ENCODE results near the gene TSPAN11.
"Not testable (repeated sequence)": the region's sequence is repeated elsewhere in the genome, so short reads cannot be mapped to it uniquely, and the experiment has no call there.

TSPAN11 gene

GRCh38 chr12:31002999-31003398 is 76.5 kb downstream of the TSPAN11 start:
- no peak for DNase-seq (ENCODE audit: low read depth)

DNA sequence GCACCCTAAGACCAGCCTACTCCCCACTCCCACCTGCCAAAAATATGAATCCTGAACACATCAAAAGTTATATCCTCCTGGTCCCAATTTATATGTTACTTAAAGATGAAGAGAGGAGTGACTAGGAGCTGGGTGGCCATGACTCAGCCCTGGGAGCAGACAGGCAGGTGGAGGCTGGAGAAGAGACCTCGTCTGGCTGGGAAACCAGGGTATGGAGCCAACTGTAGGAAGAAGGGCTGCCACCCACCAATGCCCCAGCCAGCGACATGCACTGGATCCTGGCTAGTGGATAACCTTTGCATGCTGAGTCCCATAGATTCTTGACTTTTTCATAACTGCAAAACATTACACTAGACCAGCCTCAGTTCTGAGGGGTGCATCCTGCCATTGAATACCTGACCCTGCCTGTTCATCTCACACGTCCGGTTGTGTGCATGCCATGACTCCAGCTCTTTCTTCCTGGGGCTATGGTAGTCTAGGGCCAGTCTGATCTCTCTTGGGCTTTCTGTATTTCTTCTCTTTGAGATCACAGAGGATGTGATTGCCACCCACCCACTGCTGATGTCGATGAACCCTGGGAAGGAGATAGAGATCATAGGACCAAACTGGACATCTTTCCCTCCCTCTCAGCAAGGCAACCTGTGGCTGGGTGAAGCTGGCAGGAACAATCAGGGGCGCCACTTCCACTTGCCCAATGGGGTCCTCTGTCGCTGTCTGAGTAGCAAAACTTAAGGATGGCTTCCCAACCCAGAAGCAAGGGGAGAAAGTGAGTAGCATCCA is 77.5 kb downstream of the TSPAN11 start:
- no peak for DNase-seq (ENCODE audit: low read depth)

GRCh38 chr12:31004666-31005065 is 78.1 kb downstream of the TSPAN11 start:
- no peak for DNase-seq (ENCODE audit: low read depth)

DNA sequence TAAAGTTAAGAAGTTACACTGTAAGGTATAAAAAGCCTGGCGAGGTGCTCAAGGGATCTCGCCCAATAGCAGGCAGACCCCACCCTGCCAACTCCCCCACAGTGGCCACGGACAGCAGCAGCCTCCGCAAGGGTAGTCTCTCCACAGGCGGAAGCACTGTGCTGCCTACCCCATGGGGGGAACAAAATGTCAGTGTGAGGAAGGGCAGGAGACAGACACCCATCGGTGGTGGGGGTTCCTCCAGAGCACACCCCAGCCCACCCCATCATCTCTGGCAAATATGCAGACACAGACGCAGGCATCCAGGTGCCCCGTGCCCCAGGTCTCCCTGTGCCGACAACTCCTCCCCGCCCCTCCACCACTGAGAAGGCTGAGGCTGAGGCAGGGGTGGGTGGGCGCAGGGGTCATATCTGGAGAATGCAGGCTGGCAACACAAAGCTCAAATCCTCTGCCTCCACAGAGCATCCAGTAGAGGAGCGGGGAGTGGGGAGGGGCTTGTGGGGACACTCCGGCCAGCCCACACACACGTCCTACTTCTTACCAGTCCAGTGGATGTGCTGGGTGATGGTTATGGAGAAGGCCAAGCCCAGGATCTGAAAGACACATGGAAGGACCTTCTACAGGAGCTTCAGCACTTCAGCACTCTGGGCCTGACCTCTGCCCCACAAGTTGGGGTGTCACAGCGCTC is 78.9 kb downstream of the TSPAN11 start:
- no peak for DNase-seq (ENCODE audit: low read depth)

DNA sequence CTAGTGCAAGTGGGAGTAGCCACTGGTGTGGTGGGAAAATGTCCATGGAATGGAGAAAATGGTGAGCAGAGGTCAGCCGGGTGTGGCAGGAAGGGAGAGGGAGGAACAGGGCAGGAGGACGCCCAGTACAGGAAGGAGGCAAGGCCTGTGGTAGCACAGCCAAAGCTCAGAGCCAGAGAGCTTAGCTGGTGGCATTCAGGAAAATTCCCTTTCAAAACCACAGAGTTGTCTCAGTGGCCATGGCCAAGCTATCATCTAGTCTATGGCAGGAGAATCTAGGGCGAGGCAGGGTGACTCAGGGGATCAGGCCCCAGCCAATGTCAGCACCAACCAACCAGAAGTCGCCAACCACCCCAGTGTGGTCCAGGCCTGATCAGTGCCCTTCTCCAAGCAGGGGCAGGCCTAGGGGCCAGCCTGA is 79.4 kb downstream of the TSPAN11 start:
- DNase-seq (ENCODE audit: low read depth): peak; percentile 100

GRCh38 chr12:31006416-31007152 is 80.0 kb downstream of the TSPAN11 start:
- DNase-seq (ENCODE audit: low read depth): no peak

DNA sequence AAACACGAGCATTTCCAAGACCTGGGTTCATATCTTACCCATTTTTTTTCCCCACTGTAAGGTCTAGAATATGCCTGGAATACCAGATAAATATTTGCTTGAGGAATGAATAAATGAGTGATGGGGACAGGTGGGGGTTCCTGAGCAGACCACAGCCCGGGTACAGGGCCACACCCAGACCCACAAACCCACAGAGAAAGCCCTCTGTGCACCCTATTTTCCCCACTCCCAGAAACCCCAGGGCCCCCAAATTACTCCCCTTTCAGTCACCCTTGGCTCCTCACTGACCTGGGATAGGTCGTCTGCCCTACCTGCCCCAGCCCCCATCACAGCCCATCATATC is 80.6 kb downstream of the TSPAN11 start:
- no peak for DNase-seq (ENCODE audit: low read depth)

GRCh38 chr12:31007636-31008175 is 81.2 kb downstream of the TSPAN11 start:
- no peak for DNase-seq (ENCODE audit: low read depth)

- DNase-seq (ENCODE audit: low read depth): no peak
These were observed 81.8 kb downstream of the TSPAN11 start for GRCh38 chr12:31008241-31008761.

GRCh38 chr12:31008961-31009840 is 82.7 kb downstream of the TSPAN11 start:
- no peak for DNase-seq (ENCODE audit: low read depth)

- no peak for DNase-seq (ENCODE audit: low read depth)
These were observed 83.4 kb downstream of the TSPAN11 start for GRCh38 chr12:31009976-31010375.

GRCh38 chr12:31011336-31011735 is 84.8 kb downstream of the TSPAN11 start:
- DNase-seq (ENCODE audit: low read depth): no peak

DNA sequence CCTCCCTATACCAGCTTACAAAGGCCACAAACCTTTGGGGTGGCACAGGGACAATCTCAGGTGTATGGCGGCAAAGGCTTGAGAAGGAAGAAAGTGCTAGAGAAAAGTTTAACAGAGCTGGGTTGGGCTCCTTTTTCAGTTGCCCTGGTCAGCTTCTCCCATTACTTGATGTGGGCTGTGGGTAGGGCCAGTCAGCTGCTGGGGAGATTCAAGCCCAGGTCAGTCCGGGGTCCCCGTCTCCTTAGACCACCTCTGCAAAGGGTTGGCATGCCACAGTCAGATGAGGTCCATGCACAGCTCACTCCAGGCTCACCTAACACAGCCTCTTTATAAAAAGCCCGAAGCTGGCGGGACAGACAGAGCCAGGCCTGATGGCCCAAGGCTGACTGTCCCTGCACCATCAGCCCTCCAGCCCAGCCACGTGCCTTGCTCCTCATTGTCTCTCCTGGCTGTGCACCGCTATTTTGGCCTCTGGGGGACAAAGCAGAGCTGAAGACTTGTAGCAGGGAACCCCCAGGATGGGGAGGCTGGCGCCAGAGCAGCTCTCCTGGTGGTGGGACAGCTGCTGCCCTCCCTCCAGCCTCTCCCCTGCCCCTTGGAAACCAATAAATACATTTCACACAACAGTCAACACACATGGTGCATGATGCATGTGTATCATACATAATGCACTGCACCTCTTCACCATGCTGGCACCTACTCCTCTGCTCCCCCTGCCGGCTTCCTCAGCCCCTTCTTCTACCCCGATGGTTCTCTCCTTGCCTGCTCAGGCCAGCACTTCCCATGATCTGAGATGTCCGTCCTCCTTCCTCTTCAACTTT is 85.4 kb downstream of the TSPAN11 start:
- DNase-seq (ENCODE audit: low read depth): no peak

GRCh38 chr12:31012567-31012891 is 86.0 kb downstream of the TSPAN11 start:
- not testable (repeated sequence) for DNase-seq (ENCODE audit: low read depth)

- DNase-seq (ENCODE audit: low read depth): no peak
These were observed 88.7 kb downstream of the TSPAN11 start for GRCh38 chr12:31015215-31015614.

DNA sequence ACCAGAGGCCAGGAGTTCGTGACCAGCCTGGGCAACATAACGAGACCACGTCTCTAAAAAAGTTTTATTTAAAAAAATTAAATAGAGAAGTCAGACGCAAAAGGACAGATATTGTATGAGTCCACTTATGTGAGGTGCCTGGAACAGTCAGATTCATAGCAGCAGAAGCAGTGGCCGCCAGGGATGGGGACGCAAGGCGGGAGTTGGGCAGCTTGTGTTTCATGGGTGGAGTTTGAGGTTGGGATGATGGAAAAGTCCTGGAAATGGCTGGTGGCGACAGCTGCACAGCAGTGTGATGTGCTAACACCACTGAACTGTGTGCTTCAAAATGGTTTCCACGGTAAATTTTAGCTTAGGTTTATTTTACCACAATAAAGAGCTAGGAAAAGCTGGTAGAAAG is 89.5 kb downstream of the TSPAN11 start:
- no peak for DNase-seq (ENCODE audit: low read depth)

GRCh38 chr12:31017535-31017934 is 91.0 kb downstream of the TSPAN11 start:
- no peak for DNase-seq (ENCODE audit: low read depth)

GRCh38 chr12:31018106-31018789 is 91.7 kb downstream of the TSPAN11 start:
- no peak for DNase-seq (ENCODE audit: low read depth)

DNA sequence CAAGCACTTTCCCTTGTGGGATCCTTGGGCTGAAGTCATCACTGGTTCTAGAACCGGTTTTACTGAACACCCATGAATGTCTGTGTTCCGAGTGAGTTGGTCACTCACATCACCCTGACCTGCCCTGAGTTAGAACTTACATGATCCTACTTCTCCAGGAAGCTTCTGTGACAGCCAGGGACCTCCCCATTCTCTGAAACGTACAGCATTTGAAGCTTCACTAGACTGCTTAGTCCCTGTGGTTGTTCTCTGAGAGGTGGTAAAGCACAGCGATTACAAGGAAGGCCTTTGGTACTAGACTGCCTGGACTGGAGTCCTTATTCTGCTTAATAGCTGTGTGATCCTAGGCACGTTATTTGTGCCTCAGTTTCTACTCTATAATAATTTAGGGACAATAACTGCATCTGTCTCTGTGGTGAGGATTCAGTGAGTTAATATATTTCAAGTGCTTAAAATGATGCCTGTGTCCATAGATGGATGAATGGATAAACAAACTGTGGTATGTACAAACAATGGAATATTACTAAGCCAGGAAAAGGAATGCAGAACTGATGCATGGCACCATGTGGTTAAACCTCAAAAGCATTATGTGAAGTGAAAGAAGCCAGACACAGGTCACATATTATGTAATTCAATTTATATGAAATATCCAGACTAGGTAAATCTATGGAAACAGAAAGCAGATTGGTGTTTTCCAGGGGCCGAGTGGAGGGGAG is 92.4 kb downstream of the TSPAN11 start:
- no peak for DNase-seq (ENCODE audit: low read depth)

All from HS-27A (cell line).